Hepatocyte (in vitro differentiated cells): ENCODE measurements around the gene TMCC3. TPM values are rescaled to one million over a fixed set of nuclear protein-coding genes. Genes with fewer than 3 reads are reported as not detected.

Experiments used
- DNase-seq: peaks from one replicate; pipeline ENCODE4 v3.0.0-alpha.2; 2016; ENCODE audit warnings: low spot score
- H2AFZ ChIP-seq: fragments of 200-600 bp; sonication (generic); 2 replicates; pipeline ENCODE4 v1.6.0; 2016; ENCODE audit warnings: antibody characterized with exemption, mild to moderate bottlenecking
- H3K27ac ChIP-seq: fragments of 200-600 bp; sonication (generic); 2 replicates; pipeline ENCODE4 v1.5.1; 2016; ENCODE audit warnings: mild to moderate bottlenecking
- H3K27me3 ChIP-seq: fragments of 200-600 bp; sonication (generic); 2 replicates; pipeline ENCODE4 v1.6.1; 2016
- H3K36me3 ChIP-seq: fragments of 200-600 bp; sonication (generic); replicated peaks from 2 replicates; pipeline ENCODE4 v1.5.1; 2016; ENCODE audit warnings: low read depth; ENCODE audit not compliant: insufficient read depth
- H3K4me1 ChIP-seq: fragments of 200-600 bp; sonication (generic); 2 replicates; pipeline ENCODE4 v1.5.1; 2016; ENCODE audit warnings: mild to moderate bottlenecking, moderate library complexity; ENCODE audit not compliant: insufficient read depth
- H3K4me2 ChIP-seq: fragments of 200-600 bp; sonication (generic); 2 replicates; pipeline ENCODE4 v1.6.0; 2016
- H3K4me3 ChIP-seq: fragments of 200-600 bp; sonication (generic); 2 replicates; pipeline ENCODE4 v1.5.1; 2016; ENCODE audit warnings: mild to moderate bottlenecking
- H3K79me2 ChIP-seq: fragments of 200-600 bp; sonication (generic); 2 replicates; pipeline ENCODE4 v1.6.0; 2017; ENCODE audit warnings: mild to moderate bottlenecking
- H3K9me2 ChIP-seq: fragments of 200-600 bp; sonication (generic); replicated peaks from 2 replicates; pipeline ENCODE4 v1.6.0; 2017; ENCODE audit warnings: mild to moderate bottlenecking; ENCODE audit not compliant: insufficient read depth
- H3K9me3 ChIP-seq: fragments of 200-600 bp; sonication (generic); 2 replicates; pipeline ENCODE4 v1.5.1; 2016; ENCODE audit warnings: low read depth, mild to moderate bottlenecking
- H4K20me1 ChIP-seq: fragments of 200-600 bp; sonication (generic); 2 replicates; pipeline ENCODE4 v1.6.0; 2016; ENCODE audit warnings: mild to moderate bottlenecking; ENCODE audit not compliant: insufficient read depth, poor library complexity, severe bottlenecking
- CTCF ChIP-seq: fragments of 200-600 bp; sonication (generic); IDR thresholded peaks from 2 replicates; pipeline ENCODE4 v1.5.1; 2016; ENCODE audit warnings: antibody characterized with exemption, mild to moderate bottlenecking; ENCODE audit not compliant: poor library complexity
- EZH2 ChIP-seq: fragments of 200-600 bp; sonication (generic); IDR thresholded peaks from 2 replicates; pipeline ENCODE4 v1.6.1; 2016; ENCODE audit warnings: antibody characterized with exemption, mild to moderate bottlenecking, borderline replicate concordance
- EZH2phosphoT487 ChIP-seq: fragments of 200-600 bp; sonication (generic); IDR thresholded peaks from one replicate; pipeline ENCODE4 v1.6.1; 2018; ENCODE audit warnings: antibody characterized with exemption, mild to moderate bottlenecking, low read depth, moderate library complexity; ENCODE audit not compliant: unreplicated experiment, severe bottlenecking
- whole genome bisulfite sequencing: methylation state at CpG from one replicate; pipeline ENCODE4 v1.1.6; 2016; ENCODE audit warnings: low lambda C conversion rate; ENCODE audit errors: missing lambda C conversion rate; 5-methylcytosine and 5-hydroxymethylcytosine counted together
- polyA plus RNA-seq: library from polyadenylated mRNA; unstranded; fragments of >200 nt; fragmentation: Nextera tagmentation; extraction: Ambion mirVana; gene quantifications from 2 replicates; pipeline ENCODE4 v1.2.1, GENCODE V29; 2016
- total RNA-seq: library from RNA; depleted of rRNA; stranded (reverse); fragments of >200 nt; gene quantifications from 2 replicates; pipeline ENCODE4 v1.2.3, GENCODE V29; 2014

Gene TMCC3
- total and polyA plus RNA-seq, 2 experiments from 2014 or later = 4.0 to 7.8 TPM

- H4K20me1 ChIP-seq = no peaks in the 10 kb centered on the region
- WGBS = 78% methylated on average over 6 of the region's 6 CpGs
- DNase-seq = no peak
These were observed 36.7 kb upstream of the TMCC3 start for GRCh38 chr12:94686834-94687628.

GRCh38 chr12:94684416-94685142, 34.2 kb upstream of the TMCC3 start:
- no peak overlapping the region for H2AFZ ChIP-seq
- H3K27me3 ChIP-seq = no peaks in the 10 kb centered on the region

More at GRCh38 chr12:94686834-94687628, 36.7 kb upstream of the TMCC3 start:
- no peak for TF ChIP-seq CTCF
- no peak for TF ChIP-seq EZH2
- no peak for TF ChIP-seq EZH2phosphoT487
- Histone ChIP-seq H2AFZ (no peak overlapping the region), H3K9me2 (no peaks in the 10 kb centered on the region), H3K4me2 (no peak overlapping the region), H3K79me2 (no peaks in the 10 kb centered on the region), H3K4me3 (no peak overlapping the region), H3K36me3 (no peaks in the 10 kb centered on the region), H3K27ac (no peak overlapping the region), H3K4me1 (peaks cover 6% of the 10 kb centered on the region), H3K9me3 (no peaks in the 10 kb centered on the region), H3K27me3 (no peaks in the 10 kb centered on the region)

GRCh38 chr12:94679554-94680195, 29.3 kb upstream of the TMCC3 start:
- no peaks in the 10 kb centered on the region for H3K9me3 ChIP-seq
- H3K79me2 ChIP-seq = no peaks in the 10 kb centered on the region
- no peak overlapping the region for H3K27ac ChIP-seq
- H2AFZ ChIP-seq = no peak overlapping the region
- H4K20me1 ChIP-seq = no peaks in the 10 kb centered on the region
- no peaks in the 10 kb centered on the region for H3K9me2 ChIP-seq
- TF ChIP-seq EZH2 = no peak
- no peaks in the 10 kb centered on the region for H3K36me3 ChIP-seq
- H3K4me2 ChIP-seq = no peak overlapping the region
- no peak overlapping the region for H3K4me3 ChIP-seq
- no peaks in the 10 kb centered on the region for H3K27me3 ChIP-seq
- 55% methylated on average over 4 of the region's 4 CpGs for WGBS
- DNase-seq = no peak
- H3K4me1 ChIP-seq = no peaks in the 10 kb centered on the region

More at GRCh38 chr12:94684416-94685142, 34.2 kb upstream of the TMCC3 start:
- Histone ChIP-seq H3K79me2 (no peaks in the 10 kb centered on the region), H3K9me2 (no peaks in the 10 kb centered on the region), H3K4me2 (no peak overlapping the region), H3K4me3 (no peak overlapping the region), H3K9me3 (no peaks in the 10 kb centered on the region), H3K27ac (no peak overlapping the region), H4K20me1 (no peaks in the 10 kb centered on the region), H3K36me3 (no peaks in the 10 kb centered on the region), H3K4me1 (no peaks in the 10 kb centered on the region)
- no peak for DNase-seq
- WGBS = 82% methylated on average over 7 of the region's 7 CpGs
- TF ChIP-seq CTCF = no peak
- TF ChIP-seq EZH2 = no peak
- no peak for TF ChIP-seq EZH2phosphoT487
